ENCODE data around the gene S1PR5.

The S1PR5 gene

GRCh38 chr19:10468133-10468532 lies 49.1 kb downstream of the S1PR5 start:
- H3K27ac ChIP-seq, result no peak overlapping the region
- no peaks in the 10 kb centered on the region for H3K27me3 ChIP-seq (replicated peaks)
- in situ Hi-C loops (cut with HindIII; ENCODE audit: low pct_ligation_motif_present, low sequenced_read_pairs), result no loop called here
- TF ChIP-seq, protein P1, sequence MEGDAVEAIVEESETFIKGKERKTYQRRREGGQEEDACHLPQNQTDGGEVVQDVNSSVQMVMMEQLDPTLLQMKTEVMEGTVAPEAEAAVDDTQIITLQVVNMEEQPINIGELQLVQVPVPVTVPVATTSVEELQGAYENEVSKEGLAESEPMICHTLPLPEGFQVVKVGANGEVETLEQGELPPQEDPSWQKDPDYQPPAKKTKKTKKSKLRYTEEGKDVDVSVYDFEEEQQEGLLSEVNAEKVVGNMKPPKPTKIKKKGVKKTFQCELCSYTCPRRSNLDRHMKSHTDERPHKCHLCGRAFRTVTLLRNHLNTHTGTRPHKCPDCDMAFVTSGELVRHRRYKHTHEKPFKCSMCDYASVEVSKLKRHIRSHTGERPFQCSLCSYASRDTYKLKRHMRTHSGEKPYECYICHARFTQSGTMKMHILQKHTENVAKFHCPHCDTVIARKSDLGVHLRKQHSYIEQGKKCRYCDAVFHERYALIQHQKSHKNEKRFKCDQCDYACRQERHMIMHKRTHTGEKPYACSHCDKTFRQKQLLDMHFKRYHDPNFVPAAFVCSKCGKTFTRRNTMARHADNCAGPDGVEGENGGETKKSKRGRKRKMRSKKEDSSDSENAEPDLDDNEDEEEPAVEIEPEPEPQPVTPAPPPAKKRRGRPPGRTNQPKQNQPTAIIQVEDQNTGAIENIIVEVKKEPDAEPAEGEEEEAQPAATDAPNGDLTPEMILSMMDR (IDR thresholded peaks at IDR 0.05; ENCODE audit: low read depth, low read length, missing control alignments), result no peak
- H3K36me3 ChIP-seq (replicated peaks), result peaks cover 9% of the 10 kb centered on the region
- no peak for DNase-seq
- no peak overlapping the region for H3K4me3 ChIP-seq (ENCODE audit: low read depth, low read length)

DNA sequence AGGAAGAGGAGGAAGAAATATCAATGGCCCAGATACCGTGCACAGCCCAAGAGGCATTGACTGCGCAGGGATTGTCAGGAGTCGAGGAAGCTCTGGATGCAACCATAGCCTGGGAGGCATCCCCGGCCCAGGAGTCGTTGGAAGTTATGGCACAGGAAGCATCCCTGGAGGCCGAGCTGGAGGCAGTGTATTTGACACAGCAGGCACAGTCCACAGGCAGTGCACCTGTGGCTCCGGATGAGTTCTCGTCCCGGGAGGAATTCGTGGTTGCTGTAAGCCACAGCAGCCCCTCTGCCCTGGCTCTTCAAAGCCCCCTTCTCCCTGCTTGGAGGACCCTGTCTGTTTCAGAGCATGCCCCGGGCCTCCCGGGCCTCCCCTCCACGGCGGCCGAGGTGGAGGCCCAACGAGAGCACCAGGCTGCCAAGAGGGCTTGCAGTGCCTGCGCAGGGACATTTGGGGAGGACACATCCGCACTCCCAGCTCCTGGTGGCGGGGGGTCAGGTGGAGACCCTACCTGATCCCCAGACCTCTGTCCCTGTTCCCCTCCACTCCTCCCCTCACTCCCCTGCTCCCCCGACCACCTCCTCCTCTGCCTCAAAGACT lies 50.0 kb downstream of the S1PR5 start:
- in situ Hi-C loops (cut with HindIII; ENCODE audit: low pct_ligation_motif_present, low sequenced_read_pairs), result no loop called here
- TF ChIP-seq, protein P1 (IDR thresholded peaks at IDR 0.05; ENCODE audit: low read depth, low read length, missing control alignments), result no peak
- no peaks in the 10 kb centered on the region for H3K27me3 ChIP-seq (replicated peaks)

GRCh38 chr19:10464456-10464855 lies 52.8 kb downstream of the S1PR5 start:
- in situ Hi-C loops (cut with HindIII; ENCODE audit: low pct_ligation_motif_present, low sequenced_read_pairs), result no loop called here
- no peak overlapping the region for H3K27ac ChIP-seq
- TF ChIP-seq, protein P1 (IDR thresholded peaks at IDR 0.05; ENCODE audit: low read depth, low read length, missing control alignments), result no peak
- peaks cover 9% of the 10 kb centered on the region for H3K36me3 ChIP-seq (replicated peaks)
- no peak overlapping the region for H3K4me3 ChIP-seq (ENCODE audit: low read depth, low read length)
- no peaks in the 10 kb centered on the region for H3K27me3 ChIP-seq (replicated peaks)
- no peak for DNase-seq

More for the DNA sequence above, 50.0 kb downstream of the S1PR5 start:
- Histone ChIP-seq H3K4me3 (ENCODE audit: low read depth, low read length) (no peak overlapping the region), H3K36me3 (replicated peaks) (peaks cover 9% of the 10 kb centered on the region), H3K27ac (no peak overlapping the region)
- DNase-seq, result no peak

All from brain microvascular endothelial cell (primary cell).